ENCODE results near the gene ELK3. TPM values are rescaled to one million over a fixed set of nuclear protein-coding genes. Genes with fewer than 3 reads are reported as not detected.
A peak's percentile ranks its signal among the peaks of the same experiment; 100 is the strongest.

Gene ELK3
- total RNA-seq, 1 donor from 2014 or later = 45.6 TPM

- DNase-seq = peak; percentile 82
These were observed 64.2 kb downstream of the ELK3 start for GRCh38 chr12:96258104-96258961.

GRCh38 chr12:96260231-96260630, 66.1 kb downstream of the ELK3 start:
- DNase-seq = no peak

- DNase-seq = no peak
These were observed 66.5 kb downstream of the ELK3 start for GRCh38 chr12:96260644-96261043.

- DNase-seq = peak; percentile 66
These were observed 67.4 kb downstream of the ELK3 start for GRCh38 chr12:96261557-96261956.

- DNase-seq = peak; percentile 80
These were observed 69.3 kb downstream of the ELK3 start for GRCh38 chr12:96263449-96263902.

GRCh38 chr12:96265400-96265799, 71.2 kb downstream of the ELK3 start:
- DNase-seq = no peak

- no peak for DNase-seq
These were observed 71.7 kb downstream of the ELK3 start for GRCh38 chr12:96265836-96266235.

GRCh38 chr12:96266238-96266637, 72.1 kb downstream of the ELK3 start:
- no peak for DNase-seq

- DNase-seq = no peak
These were observed 77.5 kb downstream of the ELK3 start for GRCh38 chr12:96271469-96272199.

- no peak for DNase-seq
These were observed 80.2 kb downstream of the ELK3 start for GRCh38 chr12:96274331-96274730.

GRCh38 chr12:96285158-96285557, 91.0 kb downstream of the ELK3 start:
- no peak for DNase-seq

GRCh38 chr12:96289067-96289466, 94.9 kb downstream of the ELK3 start:
- DNase-seq = no peak

GRCh38 chr12:96293093-96293492, 98.9 kb downstream of the ELK3 start:
- DNase-seq = no peak

GRCh38 chr12:96294831-96295230, 100.7 kb downstream of the ELK3 start:
- no peak for DNase-seq

GRCh38 chr12:96295532-96296160, 101.5 kb downstream of the ELK3 start:
- no peak for DNase-seq

- no peak for DNase-seq
These were observed 103.3 kb downstream of the ELK3 start for GRCh38 chr12:96297504-96297903.

GRCh38 chr12:96300064-96300463, 105.9 kb downstream of the ELK3 start:
- DNase-seq = no peak

GRCh38 chr12:96301732-96302131, 107.6 kb downstream of the ELK3 start:
- no peak for DNase-seq

GRCh38 chr12:96302687-96303310, 108.6 kb downstream of the ELK3 start:
- no peak for DNase-seq

- peak; percentile 32 for DNase-seq
These were observed 109.5 kb downstream of the ELK3 start for GRCh38 chr12:96303653-96304052.

GRCh38 chr12:96305665-96306064, 111.5 kb downstream of the ELK3 start:
- no peak for DNase-seq

GRCh38 chr12:96308881-96309280, 114.7 kb downstream of the ELK3 start:
- DNase-seq = no peak

GRCh38 chr12:96310067-96310466, 115.9 kb downstream of the ELK3 start:
- DNase-seq = no peak
